HepG2 (cell line): Measurements from ENCODE around the gene PCDHB1. TPM values are rescaled to one million over a fixed set of nuclear protein-coding genes. Genes with fewer than 3 reads are reported as not detected.

Experiments used
- ARNTL ChIP-seq: sonication (generic); formaldehyde crosslinking; IDR thresholded peaks from 2 replicates; pipeline ENCODE4 v1.4.0; 2020; ENCODE audit warnings: mild to moderate bottlenecking, missing genetic modification reagents
- ATAD3A ChIP-seq: sonication (generic); formaldehyde crosslinking; IDR thresholded peaks from 2 replicates; pipeline ENCODE4 v1.4.0; 2020; ENCODE audit warnings: missing genetic modification reagents
- ATF7-NPFF ChIP-seq: sonication (generic); formaldehyde crosslinking; IDR thresholded peaks from 2 replicates; pipeline ENCODE4 v1.8.1; 2023; ENCODE audit warnings: mild to moderate bottlenecking, low read depth, missing genetic modification reagents, moderate library complexity
- BHLHE40 ChIP-seq: IDR thresholded peaks from 2 replicates; pipeline ENCODE4 v1.6.1; 2011; ENCODE audit warnings: low read length, improper control_type of control experiment
- CBX5 ChIP-seq: sonication (generic); formaldehyde crosslinking; IDR thresholded peaks from 2 replicates; pipeline ENCODE4 v1.4.0; 2020; ENCODE audit warnings: missing genetic modification reagents, borderline replicate concordance
- CTCF ChIP-seq: sonication (generic); formaldehyde crosslinking; IDR thresholded peaks from 2 replicates; pipeline ENCODE4 v1.5.0; 2020; ENCODE audit warnings: mild to moderate bottlenecking, missing genetic modification reagents, moderate library complexity
- MEIS1 ChIP-seq: sonication (generic); formaldehyde crosslinking; IDR thresholded peaks from 2 replicates; pipeline ENCODE4 v1.9.0; 2021; ENCODE audit warnings: mild to moderate bottlenecking, missing genetic modification reagents, moderate library complexity, borderline replicate concordance
- MTA1 ChIP-seq: sonication (generic); formaldehyde crosslinking; IDR thresholded peaks from 2 replicates; pipeline ENCODE4 v1.4.0; 2020; ENCODE audit warnings: missing genetic modification reagents, mild to moderate bottlenecking, borderline replicate concordance
- RFX3 ChIP-seq: IDR thresholded peaks from 2 replicates; pipeline ENCODE4 v1.6.1; 2016; ENCODE audit warnings: missing biosample characterization, missing genetic modification reagents
- SIN3A ChIP-seq: IDR thresholded peaks from 2 replicates; pipeline ENCODE4 v1.6.1; 2011; ENCODE audit warnings: low read depth, mild to moderate bottlenecking, control low read depth, low read length, borderline replicate concordance
- SUZ12 ChIP-seq: fragments of 150-350 bp; IDR thresholded peaks from 2 replicates; pipeline ENCODE4 v1.6.1; 2014; ENCODE audit warnings: low read depth, low read length
- TGIF2 ChIP-seq: IDR thresholded peaks from 2 replicates; pipeline ENCODE4 v1.6.1; 2016; ENCODE audit warnings: control low read depth, missing compliant biosample characterization
- ZNF10 ChIP-seq: sonication (generic); formaldehyde crosslinking; IDR thresholded peaks from 2 replicates; pipeline ENCODE4 v1.4.0; 2020; ENCODE audit warnings: mild to moderate bottlenecking, low read depth, missing genetic modification reagents, borderline replicate concordance
- ZNF121 ChIP-seq: sonication (generic); formaldehyde crosslinking; IDR thresholded peaks from 2 replicates; pipeline ENCODE4 v1.5.0; 2020; ENCODE audit warnings: mild to moderate bottlenecking, missing genetic modification reagents
- ZNF263 ChIP-seq: sonication (generic); formaldehyde crosslinking; IDR thresholded peaks from 2 replicates; pipeline ENCODE4 v1.4.0; 2020; ENCODE audit warnings: missing genetic modification reagents
- ZNF557 ChIP-seq: sonication (generic); formaldehyde crosslinking; IDR thresholded peaks from 2 replicates; pipeline ENCODE4 v1.4.0; 2020; ENCODE audit warnings: missing genetic modification reagents
- ZNF790 ChIP-seq: sonication (generic); formaldehyde crosslinking; IDR thresholded peaks from 2 replicates; pipeline ENCODE4 v1.8.0; 2022; ENCODE audit warnings: missing genetic modification reagents, mild to moderate bottlenecking, borderline replicate concordance
- polyA plus RNA-seq, 8 experiments: library from polyadenylated mRNA; depleted of rRNA in 3 of 8; stranded (reverse) in 7 of 8; unstranded in 1 of 8; fragments of >200 nt; fragmentation: Illumina TruSeq in 4 of 8; extraction: Trizol in 4 of 8; gene quantifications; 2 replicates each; pipeline versions ENCODE4 v1.2.1 to v1.2.3, GENCODE V29; 2011 to 2016; ENCODE audit warnings: low read depth in 4 of 8, missing spikeins in 1 of 8, mixed read lengths in 1 of 8; ENCODE audit not compliant: insufficient read depth in 1 of 8
- total RNA-seq, 5 experiments: library from RNA; depleted of rRNA; stranded (reverse); fragments of >200 nt; fragmentation: Illumina TruSeq; extraction: Trizol; gene quantifications; 2 replicates each; pipeline ENCODE4 v1.2.3, GENCODE V29; 2016; ENCODE audit warnings: low read depth in 1 of 5
- TF ChIP-seq, protein P1 (sequence below): sonication (generic); formaldehyde crosslinking; IDR thresholded peaks from 2 replicates; pipeline ENCODE4 v1.8.1; 2022; ENCODE audit warnings: mild to moderate bottlenecking, missing genetic modification reagents
- TF ChIP-seq, protein P2 (sequence below): sonication (generic); formaldehyde crosslinking; conservative IDR thresholded peaks from 2 replicates; pipeline ENCODE4 v1.8.0; 2022; ENCODE audit warnings: low read depth, missing genetic modification reagents
- TF ChIP-seq, protein P3 (sequence below): sonication (generic); IDR thresholded peaks from 2 replicates; pipeline ENCODE4 v1.6.1; 2016; ENCODE audit warnings: low read depth, borderline replicate concordance
- TF ChIP-seq, protein P4 (sequence below): sonication (generic); formaldehyde crosslinking; IDR thresholded peaks from 2 replicates; pipeline ENCODE4 v1.4.0; 2020; ENCODE audit warnings: missing genetic modification reagents, borderline replicate concordance

The PCDHB1 gene
- total and polyA plus RNA-seq, 2 of the 13 experiments (the other 11 are each of a cell fraction or from before 2014, with no cell fraction given), result not detected

DNA sequence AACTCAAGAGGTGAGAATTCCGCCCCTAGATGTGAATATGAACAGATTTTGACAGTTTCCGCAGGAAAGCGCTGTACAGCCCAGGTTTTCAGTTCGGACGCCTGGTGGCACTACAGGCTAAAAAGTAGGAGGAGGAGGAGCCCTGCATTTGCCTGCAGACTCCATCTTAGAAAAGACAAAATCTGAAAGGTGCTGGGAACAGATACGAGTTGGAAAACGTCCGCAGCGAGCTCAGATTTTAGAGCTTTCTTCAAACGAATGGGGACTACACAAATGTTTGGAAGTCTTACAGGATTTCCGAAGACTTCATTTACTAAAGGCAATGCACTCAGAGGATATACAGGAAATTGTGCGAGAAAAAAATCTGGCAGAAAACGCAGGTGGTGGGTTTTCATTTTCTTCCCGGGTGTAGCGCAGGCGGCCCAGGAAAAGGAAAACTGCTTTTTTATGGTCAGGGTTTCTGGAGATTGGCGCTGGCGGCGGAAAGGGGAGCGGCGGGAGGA lies 33.4 kb downstream of the PCDHB1 start (continued):
- TF ChIP-seq, protein P1, sequence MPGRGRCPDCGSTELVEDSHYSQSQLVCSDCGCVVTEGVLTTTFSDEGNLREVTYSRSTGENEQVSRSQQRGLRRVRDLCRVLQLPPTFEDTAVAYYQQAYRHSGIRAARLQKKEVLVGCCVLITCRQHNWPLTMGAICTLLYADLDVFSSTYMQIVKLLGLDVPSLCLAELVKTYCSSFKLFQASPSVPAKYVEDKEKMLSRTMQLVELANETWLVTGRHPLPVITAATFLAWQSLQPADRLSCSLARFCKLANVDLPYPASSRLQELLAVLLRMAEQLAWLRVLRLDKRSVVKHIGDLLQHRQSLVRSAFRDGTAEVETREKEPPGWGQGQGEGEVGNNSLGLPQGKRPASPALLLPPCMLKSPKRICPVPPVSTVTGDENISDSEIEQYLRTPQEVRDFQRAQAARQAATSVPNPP, result no peak
- TF ChIP-seq, protein P2, sequence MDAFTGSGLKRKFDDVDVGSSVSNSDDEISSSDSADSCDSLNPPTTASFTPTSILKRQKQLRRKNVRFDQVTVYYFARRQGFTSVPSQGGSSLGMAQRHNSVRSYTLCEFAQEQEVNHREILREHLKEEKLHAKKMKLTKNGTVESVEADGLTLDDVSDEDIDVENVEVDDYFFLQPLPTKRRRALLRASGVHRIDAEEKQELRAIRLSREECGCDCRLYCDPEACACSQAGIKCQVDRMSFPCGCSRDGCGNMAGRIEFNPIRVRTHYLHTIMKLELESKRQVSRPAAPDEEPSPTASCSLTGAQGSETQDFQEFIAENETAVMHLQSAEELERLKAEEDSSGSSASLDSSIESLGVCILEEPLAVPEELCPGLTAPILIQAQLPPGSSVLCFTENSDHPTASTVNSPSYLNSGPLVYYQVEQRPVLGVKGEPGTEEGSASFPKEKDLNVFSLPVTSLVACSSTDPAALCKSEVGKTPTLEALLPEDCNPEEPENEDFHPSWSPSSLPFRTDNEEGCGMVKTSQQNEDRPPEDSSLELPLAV (CRISPR knock-in tag), result no peak
- no peak for TF ChIP-seq ZNF557 (CRISPR knock-in tag)
- TF ChIP-seq, protein P3, sequence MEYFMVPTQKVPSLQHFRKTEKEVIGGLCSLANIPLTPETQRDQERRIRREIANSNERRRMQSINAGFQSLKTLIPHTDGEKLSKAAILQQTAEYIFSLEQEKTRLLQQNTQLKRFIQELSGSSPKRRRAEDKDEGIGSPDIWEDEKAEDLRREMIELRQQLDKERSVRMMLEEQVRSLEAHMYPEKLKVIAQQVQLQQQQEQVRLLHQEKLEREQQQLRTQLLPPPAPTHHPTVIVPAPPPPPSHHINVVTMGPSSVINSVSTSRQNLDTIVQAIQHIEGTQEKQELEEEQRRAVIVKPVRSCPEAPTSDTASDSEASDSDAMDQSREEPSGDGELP, result no peak
- no peak for TF ChIP-seq MEIS1 (CRISPR knock-in tag)
- no peak for TF ChIP-seq RFX3
- TF ChIP-seq, protein P4, sequence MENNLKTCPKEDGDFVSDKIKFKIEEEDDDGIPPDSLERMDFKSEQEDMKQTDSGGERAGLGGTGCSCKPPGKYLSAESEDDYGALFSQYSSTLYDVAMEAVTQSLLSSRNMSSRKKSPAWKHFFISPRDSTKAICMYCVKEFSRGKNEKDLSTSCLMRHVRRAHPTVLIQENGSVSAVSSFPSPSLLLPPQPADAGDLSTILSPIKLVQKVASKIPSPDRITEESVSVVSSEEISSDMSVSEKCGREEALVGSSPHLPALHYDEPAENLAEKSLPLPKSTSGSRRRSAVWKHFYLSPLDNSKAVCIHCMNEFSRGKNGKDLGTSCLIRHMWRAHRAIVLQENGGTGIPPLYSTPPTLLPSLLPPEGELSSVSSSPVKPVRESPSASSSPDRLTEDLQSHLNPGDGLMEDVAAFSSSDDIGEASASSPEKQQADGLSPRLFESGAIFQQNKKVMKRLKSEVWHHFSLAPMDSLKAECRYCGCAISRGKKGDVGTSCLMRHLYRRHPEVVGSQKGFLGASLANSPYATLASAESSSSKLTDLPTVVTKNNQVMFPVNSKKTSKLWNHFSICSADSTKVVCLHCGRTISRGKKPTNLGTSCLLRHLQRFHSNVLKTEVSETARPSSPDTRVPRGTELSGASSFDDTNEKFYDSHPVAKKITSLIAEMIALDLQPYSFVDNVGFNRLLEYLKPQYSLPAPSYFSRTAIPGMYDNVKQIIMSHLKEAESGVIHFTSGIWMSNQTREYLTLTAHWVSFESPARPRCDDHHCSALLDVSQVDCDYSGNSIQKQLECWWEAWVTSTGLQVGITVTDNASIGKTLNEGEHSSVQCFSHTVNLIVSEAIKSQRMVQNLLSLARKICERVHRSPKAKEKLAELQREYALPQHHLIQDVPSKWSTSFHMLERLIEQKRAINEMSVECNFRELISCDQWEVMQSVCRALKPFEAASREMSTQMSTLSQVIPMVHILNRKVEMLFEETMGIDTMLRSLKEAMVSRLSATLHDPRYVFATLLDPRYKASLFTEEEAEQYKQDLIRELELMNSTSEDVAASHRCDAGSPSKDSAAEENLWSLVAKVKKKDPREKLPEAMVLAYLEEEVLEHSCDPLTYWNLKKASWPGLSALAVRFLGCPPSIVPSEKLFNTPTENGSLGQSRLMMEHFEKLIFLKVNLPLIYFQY (CRISPR knock-in tag), result no peak
- TF ChIP-seq BHLHE40, result no peak
- TF ChIP-seq ARNTL, result no peak
- TF ChIP-seq ATF7-NPFF, result no peak
- TF ChIP-seq CTCF, result peak; percentile 84
- TF ChIP-seq ATAD3A (CRISPR knock-in tag), result no peak
- TF ChIP-seq SIN3A, result no peak
- TF ChIP-seq ZNF10 (CRISPR knock-in tag), result no peak
- TF ChIP-seq CBX5 (CRISPR knock-in tag), result no peak
- TF ChIP-seq MTA1 (CRISPR knock-in tag), result no peak
- TF ChIP-seq TGIF2 (CRISPR knock-in tag), result no peak
- no peak for TF ChIP-seq ZNF121
- no peak for TF ChIP-seq SUZ12
- no peak for TF ChIP-seq ZNF263
- no peak for TF ChIP-seq ZNF790 (CRISPR knock-in tag)
